ENCODE results near the gene RELN.

DNA sequence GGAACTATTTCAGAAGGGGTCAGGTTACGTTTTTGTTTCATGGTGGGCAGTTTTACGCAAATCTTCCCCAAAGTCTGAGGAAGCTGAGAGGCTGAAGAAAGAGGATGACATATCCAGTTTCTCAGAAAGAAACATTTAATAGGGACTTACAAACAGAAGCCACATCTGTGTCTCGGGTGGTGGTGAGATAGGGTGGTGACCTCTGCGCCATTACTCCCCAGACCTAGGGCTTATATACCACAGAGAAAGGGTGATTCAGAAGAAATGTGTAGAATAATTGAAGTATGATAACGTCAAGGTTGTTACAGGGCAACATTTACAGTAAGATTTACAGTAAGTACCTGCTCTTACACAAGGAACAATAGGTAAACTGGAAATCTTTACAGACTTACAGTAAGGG is 43.0 kb upstream of the RELN start:
- TF ChIP-seq POLR2A (IDR thresholded peaks at IDR 0.05; ENCODE audit: low read depth) (no peak), EP300 (IDR thresholded peaks at IDR 0.05) (no peak)
